Activated CD8-positive, alpha-beta T cell treated with anti-CD3 and anti-CD28 coated beads for 36 hours (primary cell): ENCODE measurements around the gene DLX2. TPM values are rescaled to one million over a fixed set of nuclear protein-coding genes. Genes with fewer than 3 reads are reported as not detected.

Experiments used
- ATAC-seq: fragments of 200-7000 bp; cut with Tn5 transposase; one replicate; pipeline ENCODE4 v1.10.0; 2021; ENCODE audit warnings: mild to moderate bottlenecking, moderate library complexity
- CTCF ChIA-PET: fragments of 350-600 bp; sonication (Branson Sonifier 250); formaldehyde crosslinking; loops from one replicate; lab custom pipeline; 2021; ENCODE audit warnings: antibody characterized with exemption; lab: Charles Lee
- POLR2A ChIA-PET: fragments of 350-600 bp; sonication (Branson Sonifier 250); formaldehyde crosslinking; loops from one replicate; lab custom pipeline; 2021; ENCODE audit warnings: antibody characterized with exemption; lab: Charles Lee
- DNase-seq: peaks from one replicate; pipeline ENCODE4 v3.0.0-alpha.2; 2020
- H3K27ac Mint-ChIP-seq: one replicate; pipeline ENCODE4 v1.8.0; 2021; ENCODE audit warnings: mild to moderate bottlenecking, mixed read lengths
- H3K27me3 Mint-ChIP-seq: one replicate; pipeline ENCODE4 v1.8.0; 2021; ENCODE audit warnings: mixed read lengths
- H3K36me3 Mint-ChIP-seq: one replicate; pipeline ENCODE4 v1.8.0; 2021; ENCODE audit warnings: low read depth, mixed read lengths
- H3K4me1 Mint-ChIP-seq: one replicate; pipeline ENCODE4 v1.8.0; 2021; ENCODE audit warnings: low read depth, mixed read lengths
- H3K4me3 Mint-ChIP-seq: one replicate; pipeline ENCODE4 v1.8.0; 2021; ENCODE audit warnings: mild to moderate bottlenecking, moderate library complexity, mixed read lengths
- H3K9me3 Mint-ChIP-seq: one replicate; pipeline ENCODE4 v1.8.0; 2021; ENCODE audit warnings: mixed read lengths
- intact Hi-C: fragments of 100-400 bp; cut with micrococcal nuclease; formaldehyde crosslinking; loops from one replicate; pipeline ENCODE4 v1.10.0; 2022
- total RNA-seq, 2 experiments: library from RNA; stranded (reverse); gene quantifications; one replicate each; pipeline ENCODE4 v1.2.3, GENCODE V29; 2021
- TF ChIP-seq, protein P1 (sequence below): fragments of 200-600 bp; IDR thresholded peaks from one replicate; pipeline ENCODE4 v1.8.0; 2022; ENCODE audit warnings: antibody characterized with exemption, mild to moderate bottlenecking

DLX2 gene
- total RNA-seq, 2 experiments from 2014 or later, result not detected

GRCh38 chr2:172107690-172108586, 5.2 kb upstream of the DLX2 start:
- H3K36me3 Mint-ChIP-seq, result no peaks in the 10 kb centered on the region
- intact Hi-C loops, result loop anchor here (10.0 kb wide), 2 partner anchors 183 to 513 kb away; partner anchors contain the start of gene HAT1
- CTCF ChIA-PET, result interaction anchor here (1.0 to 4.2 kb wide), 13 partner anchors 12 to 534 kb away, joined by 3 to 60 read pairs (median 5); partner anchors contain the start of gene DLX1
- no peak for DNase-seq
- no peak overlapping the region for H3K27ac Mint-ChIP-seq
- no peak for ATAC-seq
- POLR2A ChIA-PET, result interaction anchor here (0.6 to 0.9 kb wide), 2 partner anchors 15 to 438 kb away, joined by 3 to 4 read pairs; no protein-coding TSS in a partner anchor
- TF ChIP-seq, protein P1, sequence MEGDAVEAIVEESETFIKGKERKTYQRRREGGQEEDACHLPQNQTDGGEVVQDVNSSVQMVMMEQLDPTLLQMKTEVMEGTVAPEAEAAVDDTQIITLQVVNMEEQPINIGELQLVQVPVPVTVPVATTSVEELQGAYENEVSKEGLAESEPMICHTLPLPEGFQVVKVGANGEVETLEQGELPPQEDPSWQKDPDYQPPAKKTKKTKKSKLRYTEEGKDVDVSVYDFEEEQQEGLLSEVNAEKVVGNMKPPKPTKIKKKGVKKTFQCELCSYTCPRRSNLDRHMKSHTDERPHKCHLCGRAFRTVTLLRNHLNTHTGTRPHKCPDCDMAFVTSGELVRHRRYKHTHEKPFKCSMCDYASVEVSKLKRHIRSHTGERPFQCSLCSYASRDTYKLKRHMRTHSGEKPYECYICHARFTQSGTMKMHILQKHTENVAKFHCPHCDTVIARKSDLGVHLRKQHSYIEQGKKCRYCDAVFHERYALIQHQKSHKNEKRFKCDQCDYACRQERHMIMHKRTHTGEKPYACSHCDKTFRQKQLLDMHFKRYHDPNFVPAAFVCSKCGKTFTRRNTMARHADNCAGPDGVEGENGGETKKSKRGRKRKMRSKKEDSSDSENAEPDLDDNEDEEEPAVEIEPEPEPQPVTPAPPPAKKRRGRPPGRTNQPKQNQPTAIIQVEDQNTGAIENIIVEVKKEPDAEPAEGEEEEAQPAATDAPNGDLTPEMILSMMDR, result no peak
- no peaks in the 10 kb centered on the region for H3K9me3 Mint-ChIP-seq
- no peak overlapping the region for H3K4me3 Mint-ChIP-seq
- H3K4me1 Mint-ChIP-seq, result peaks cover 28% of the 10 kb centered on the region
- peaks cover 69% of the 10 kb centered on the region for H3K27me3 Mint-ChIP-seq

GRCh38 chr2:172106108-172106961, 3.6 kb upstream of the DLX2 start:
- ChIA-PET CTCF (interaction anchor here (0.7 to 6.1 kb wide), 33 partner anchors 8 to 534 kb away, joined by 3 to 60 read pairs (median 3); partner anchors contain the start of gene DLX1), POLR2A (interaction anchor here (0.9 to 1.1 kb wide), 2 partner anchors 13 to 23 kb away, joined by 3 to 4 read pairs; no protein-coding TSS in a partner anchor)
- H3K36me3 Mint-ChIP-seq, result no peaks in the 10 kb centered on the region
- peak; percentile 35 for ATAC-seq
- DNase-seq, result peak; percentile 68
- peaks cover 77% of the 10 kb centered on the region for H3K27me3 Mint-ChIP-seq
- peak overlapping the region; percentile 53 for H3K4me3 Mint-ChIP-seq
- H3K9me3 Mint-ChIP-seq, result no peaks in the 10 kb centered on the region
- peaks cover 37% of the 10 kb centered on the region for H3K4me1 Mint-ChIP-seq
- TF ChIP-seq, protein P1, result peak; percentile 68
- no peak overlapping the region for H3K27ac Mint-ChIP-seq
- intact Hi-C loops, result loop anchor here (10.0 kb wide), 2 partner anchors 182 to 512 kb away; partner anchors contain the start of gene HAT1

GRCh38 chr2:172105471-172106107, 2.9 kb upstream of the DLX2 start:
- TF ChIP-seq, protein P1, result no peak
- POLR2A ChIA-PET, result interaction anchor here (1.1 kb wide), 1 partner anchor 23 kb away, joined by 3 read pairs; no protein-coding TSS in a partner anchor
- CTCF ChIA-PET, result interaction anchor here (0.8 to 6.1 kb wide), 23 partner anchors 7 to 532 kb away, joined by 3 to 60 read pairs (median 7); partner anchors contain the start of gene DLX1
- no peaks in the 10 kb centered on the region for H3K36me3 Mint-ChIP-seq
- H3K4me1 Mint-ChIP-seq, result peaks cover 41% of the 10 kb centered on the region
- ATAC-seq, result no peak
- H3K4me3 Mint-ChIP-seq, result peak overlapping the region; percentile 24
- intact Hi-C loops, result loop anchor here (2.0 to 10.0 kb wide), 3 partner anchors 181 to 511 kb away; partner anchors contain the start of gene HAT1
- no peaks in the 10 kb centered on the region for H3K9me3 Mint-ChIP-seq
- DNase-seq, result no peak
- H3K27ac Mint-ChIP-seq, result no peak overlapping the region
- H3K27me3 Mint-ChIP-seq, result peaks cover 80% of the 10 kb centered on the region

- ATAC-seq (peak; percentile 43), DNase-seq (peak; percentile 87)
- Mint-ChIP-seq H3K9me3 (no peaks in the 10 kb centered on the region), H3K4me3 (peak overlapping the region; percentile 76), H3K27ac (no peak overlapping the region), H3K27me3 (peaks cover 73% of the 10 kb centered on the region), H3K4me1 (peaks cover 43% of the 10 kb centered on the region), H3K36me3 (no peaks in the 10 kb centered on the region)
- intact Hi-C loops, result loop anchor here (2.0 to 10.0 kb wide), 5 partner anchors 19 to 509 kb away; partner anchors contain the start of genes DLX1 and HAT1
- POLR2A ChIA-PET, result interaction anchor here (0.6 to 1.2 kb wide), 2 partner anchors 11 to 359 kb away, joined by 3 read pairs; no protein-coding TSS in a partner anchor
- TF ChIP-seq, protein P1, result peak; percentile 96
- CTCF ChIA-PET, result interaction anchor here (0.7 to 6.1 kb wide), 36 partner anchors 8 to 530 kb away, joined by 3 to 60 read pairs (median 4); partner anchors contain the start of gene DLX1
Measured at GRCh38 chr2:172103471-172104272, 972 bp upstream of the DLX2 start.
